G401 (cell line): ENCODE results near the gene ARHGAP27. TPM values are rescaled to one million over a fixed set of nuclear protein-coding genes. Genes with fewer than 3 reads are reported as not detected.

Experiments used
- DNase-seq: peaks from one replicate; pipeline ENCODE4 v3.0.0-alpha.2; 2015; ENCODE audit warnings: low spot score
- in situ Hi-C: cut with HindIII; loops from 2 replicates; pipeline ENCODE4 v1.10.0; 2016; ENCODE audit warnings: low sequenced_read_pairs, mixed read lengths
- total RNA-seq: library from RNA; depleted of rRNA; stranded (reverse); fragments of >200 nt; shearing (Covaris generic); gene quantifications from 2 replicates; pipeline ENCODE4 v1.2.3, GENCODE V29; 2014

ARHGAP27 gene
- total RNA-seq, 1 experiment from 2014 or later: 24.9 TPM

- no peak for DNase-seq
- in situ Hi-C loops: no loop called here
Measured at GRCh38 chr17:45413498-45413923, 19.2 kb downstream of the ARHGAP27 start.

- DNase-seq: no peak
- in situ Hi-C loops: no loop called here
Measured at GRCh38 chr17:45411348-45412105, 21.1 kb downstream of the ARHGAP27 start.

- in situ Hi-C loops: no loop called here
- no peak for DNase-seq
Measured at GRCh38 chr17:45410144-45411091, 22.3 kb downstream of the ARHGAP27 start.

GRCh38 chr17:45409659-45410076 lies 23.0 kb downstream of the ARHGAP27 start:
- in situ Hi-C loops: no loop called here
- no peak for DNase-seq

- no peak for DNase-seq
- in situ Hi-C loops: no loop called here
Measured at GRCh38 chr17:45408611-45409421, 23.9 kb downstream of the ARHGAP27 start.

GRCh38 chr17:45406107-45406506 lies 26.6 kb downstream of the ARHGAP27 start:
- in situ Hi-C loops: no loop called here
- DNase-seq: no peak

- in situ Hi-C loops: no loop called here
- DNase-seq: no peak
Measured at GRCh38 chr17:45405250-45406086, 27.2 kb downstream of the ARHGAP27 start.

GRCh38 chr17:45404870-45405249 lies 27.8 kb downstream of the ARHGAP27 start:
- in situ Hi-C loops: no loop called here
- DNase-seq: no peak

- DNase-seq: no peak
- in situ Hi-C loops: no loop called here
Measured at GRCh38 chr17:45403906-45404490, 28.7 kb downstream of the ARHGAP27 start.

GRCh38 chr17:45402916-45403315 lies 29.8 kb downstream of the ARHGAP27 start:
- in situ Hi-C loops: no loop called here

GRCh38 chr17:45398800-45399199 lies 33.9 kb downstream of the ARHGAP27 start:
- in situ Hi-C loops: no loop called here
- no peak for DNase-seq

More at GRCh38 chr17:45402916-45403315, 29.8 kb downstream of the ARHGAP27 start:
- no peak for DNase-seq

GRCh38 chr17:45397796-45398195 lies 34.9 kb downstream of the ARHGAP27 start:
- no peak for DNase-seq
- in situ Hi-C loops: no loop called here

GRCh38 chr17:45396496-45397205 lies 36.0 kb downstream of the ARHGAP27 start:
- no peak for DNase-seq
- in situ Hi-C loops: no loop called here

- in situ Hi-C loops: no loop called here
- no peak for DNase-seq
Measured at GRCh38 chr17:45395569-45396415, 36.9 kb downstream of the ARHGAP27 start.

- peak; percentile 87 for DNase-seq
- in situ Hi-C loops: no loop called here
Measured at GRCh38 chr17:45394913-45395568, 37.6 kb downstream of the ARHGAP27 start.

- DNase-seq: no peak
- in situ Hi-C loops: no loop called here
Measured at GRCh38 chr17:45394564-45394912, 38.1 kb downstream of the ARHGAP27 start.
